Loucy (cell line): ENCODE measurements around the gene C6orf47.

Experiments
- EZH2phosphoT487 ChIP-seq: fragments of 200-600 bp; IDR thresholded peaks from 2 replicates; pipeline ENCODE4 v1.6.1; 2018; ENCODE audit warnings: antibody characterized with exemption, mild to moderate bottlenecking, moderate library complexity, borderline replicate concordance
- TF ChIP-seq, protein P1 (sequence below): fragments of 200-600 bp; sonication (generic); conservative IDR thresholded peaks from 2 replicates; pipeline ENCODE4 v1.5.1; 2014; ENCODE audit warnings: mild to moderate bottlenecking, antibody characterized with exemption, low read length

DNA sequence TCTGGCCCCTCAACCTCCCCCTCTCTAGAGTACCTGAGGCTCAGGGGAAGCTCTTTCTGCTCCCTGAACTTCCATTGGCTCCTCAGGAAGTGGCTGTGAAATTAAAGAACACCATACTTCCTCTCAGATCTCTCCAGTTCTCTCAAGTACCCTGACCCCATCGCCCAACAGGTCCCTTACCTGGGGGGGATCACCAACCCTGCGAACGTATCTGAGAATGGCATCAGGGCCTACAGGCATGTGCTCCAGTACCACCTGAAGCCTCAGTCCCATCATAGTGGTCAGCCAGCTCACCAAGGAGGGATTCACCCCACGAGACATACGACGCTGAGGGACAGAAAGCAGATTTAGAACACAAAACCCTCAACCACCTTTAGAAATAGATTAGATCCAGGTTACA is 20.0 kb downstream of the C6orf47 start:
- no peak for TF ChIP-seq EZH2phosphoT487
- TF ChIP-seq, protein P1, sequence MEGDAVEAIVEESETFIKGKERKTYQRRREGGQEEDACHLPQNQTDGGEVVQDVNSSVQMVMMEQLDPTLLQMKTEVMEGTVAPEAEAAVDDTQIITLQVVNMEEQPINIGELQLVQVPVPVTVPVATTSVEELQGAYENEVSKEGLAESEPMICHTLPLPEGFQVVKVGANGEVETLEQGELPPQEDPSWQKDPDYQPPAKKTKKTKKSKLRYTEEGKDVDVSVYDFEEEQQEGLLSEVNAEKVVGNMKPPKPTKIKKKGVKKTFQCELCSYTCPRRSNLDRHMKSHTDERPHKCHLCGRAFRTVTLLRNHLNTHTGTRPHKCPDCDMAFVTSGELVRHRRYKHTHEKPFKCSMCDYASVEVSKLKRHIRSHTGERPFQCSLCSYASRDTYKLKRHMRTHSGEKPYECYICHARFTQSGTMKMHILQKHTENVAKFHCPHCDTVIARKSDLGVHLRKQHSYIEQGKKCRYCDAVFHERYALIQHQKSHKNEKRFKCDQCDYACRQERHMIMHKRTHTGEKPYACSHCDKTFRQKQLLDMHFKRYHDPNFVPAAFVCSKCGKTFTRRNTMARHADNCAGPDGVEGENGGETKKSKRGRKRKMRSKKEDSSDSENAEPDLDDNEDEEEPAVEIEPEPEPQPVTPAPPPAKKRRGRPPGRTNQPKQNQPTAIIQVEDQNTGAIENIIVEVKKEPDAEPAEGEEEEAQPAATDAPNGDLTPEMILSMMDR, result no peak
